GM12892 (cell line): ENCODE data around the gene TNS1.

Source experiments
- POLR2A ChIP-seq: IDR thresholded peaks from 2 replicates; pipeline ENCODE4 v1.6.1; 2011; ENCODE audit warnings: low read depth, low read length, control low read depth
- POLR2AphosphoS5 ChIP-seq: IDR thresholded peaks from 2 replicates; pipeline ENCODE4 v1.6.1; 2011; ENCODE audit warnings: low read depth, low read length, control low read depth

- TF ChIP-seq POLR2A: no peak
- TF ChIP-seq POLR2AphosphoS5: no peak
Observed at GRCh38 chr2:218015586-218016521, 13.1 kb upstream of the TNS1 start.
